GM18907 (cell line): ENCODE data around the gene QTRT2.
A peak's percentile ranks its signal among the peaks of the same experiment; 100 is the strongest.

Experiments used
- ATAC-seq: cut with Tn5 transposase; IDR thresholded peaks from one replicate; pipeline ENCODE4 v1.9.1; 2021; ENCODE audit warnings: mild to moderate bottlenecking, moderate library complexity; ENCODE audit not compliant: unreplicated experiment

The QTRT2 gene

GRCh38 chr3:114056130-114057010, at the start of gene QTRT2, which contains the start of gene CCDC191:
Gene QTRT2, plus strand, starts transcription at chr3:114056737. Its CDS starts 8,521 bp downstream, at chr3:114065258.
Gene CCDC191, minus strand, starts transcription at chr3:114056526. Its CDS starts 60 bp downstream, at chr3:114056466.
- ATAC-seq, result peak; percentile 98

- peak; percentile 76 for ATAC-seq
These were observed 45.3 kb upstream of the QTRT2 start for GRCh38 chr3:114011059-114011797.

GRCh38 chr3:114014211-114014610, 42.3 kb upstream of the QTRT2 start:
- ATAC-seq, result no peak

- no peak for ATAC-seq
These were observed 37.1 kb upstream of the QTRT2 start for GRCh38 chr3:114019486-114019885.

GRCh38 chr3:114020907-114021306, 35.6 kb upstream of the QTRT2 start:
- ATAC-seq, result no peak

- ATAC-seq, result no peak
These were observed 34.3 kb upstream of the QTRT2 start for GRCh38 chr3:114022145-114022802.

GRCh38 chr3:114025451-114025850, 31.1 kb upstream of the QTRT2 start:
- ATAC-seq, result no peak

GRCh38 chr3:114026331-114026730, 30.2 kb upstream of the QTRT2 start:
- ATAC-seq, result no peak

GRCh38 chr3:114033721-114034120, 22.8 kb upstream of the QTRT2 start:
- ATAC-seq, result no peak

- ATAC-seq, result no peak
These were observed 22.3 kb upstream of the QTRT2 start for GRCh38 chr3:114034211-114034610.

GRCh38 chr3:114034787-114035545, 21.6 kb upstream of the QTRT2 start:
- ATAC-seq, result no peak

GRCh38 chr3:114035896-114036295, 20.6 kb upstream of the QTRT2 start:
- no peak for ATAC-seq

GRCh38 chr3:114043205-114043604, 13.3 kb upstream of the QTRT2 start:
- no peak for ATAC-seq

- ATAC-seq, result no peak
These were observed 4.3 kb upstream of the QTRT2 start for GRCh38 chr3:114052216-114052615.

- peak; percentile 10 for ATAC-seq
These were observed 442 bp downstream of the QTRT2 start for GRCh38 chr3:114057011-114057347.

GRCh38 chr3:114058646-114059045, 2.1 kb downstream of the QTRT2 start:
- no peak for ATAC-seq

- no peak for ATAC-seq
These were observed 4.5 kb downstream of the QTRT2 start for GRCh38 chr3:114060906-114061655.

GRCh38 chr3:114067804-114068203, 11.3 kb downstream of the QTRT2 start:
- ATAC-seq, result no peak

GRCh38 chr3:114068336-114068735, 11.8 kb downstream of the QTRT2 start:
- ATAC-seq, result no peak

- no peak for ATAC-seq
These were observed 15.2 kb downstream of the QTRT2 start for GRCh38 chr3:114071786-114072185.
